ENCODE measurements around the gene GSKIP.
A peak's percentile ranks its signal among the peaks of the same experiment; 100 is the strongest.
"Not testable (repeated sequence)": the region's sequence is repeated elsewhere in the genome, so short reads cannot be mapped to it uniquely, and the experiment has no call there.

GSKIP gene, protein sequence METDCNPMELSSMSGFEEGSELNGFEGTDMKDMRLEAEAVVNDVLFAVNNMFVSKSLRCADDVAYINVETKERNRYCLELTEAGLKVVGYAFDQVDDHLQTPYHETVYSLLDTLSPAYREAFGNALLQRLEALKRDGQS

GRCh38 chr14:96362965-96363750, at the start of gene GSKIP, which contains the start of gene ATG2B:
Gene GSKIP, plus strand, starts transcription at chr14:96363526. Its CDS starts 18,722 bp downstream, at chr14:96382248.
Gene ATG2B, minus strand, starts transcription at chr14:96363341. Its CDS starts 365 bp downstream, at chr14:96362976.
- TF ChIP-seq POLR2A (IDR thresholded peaks at IDR 0.05; ENCODE audit: low read length), result peak; percentile 68
- no peak for TF ChIP-seq GATA1 (IDR thresholded peaks at IDR 0.05; ENCODE audit: low read depth, low read length)
- peak; percentile 96 to 99 for DNase-seq

DNA sequence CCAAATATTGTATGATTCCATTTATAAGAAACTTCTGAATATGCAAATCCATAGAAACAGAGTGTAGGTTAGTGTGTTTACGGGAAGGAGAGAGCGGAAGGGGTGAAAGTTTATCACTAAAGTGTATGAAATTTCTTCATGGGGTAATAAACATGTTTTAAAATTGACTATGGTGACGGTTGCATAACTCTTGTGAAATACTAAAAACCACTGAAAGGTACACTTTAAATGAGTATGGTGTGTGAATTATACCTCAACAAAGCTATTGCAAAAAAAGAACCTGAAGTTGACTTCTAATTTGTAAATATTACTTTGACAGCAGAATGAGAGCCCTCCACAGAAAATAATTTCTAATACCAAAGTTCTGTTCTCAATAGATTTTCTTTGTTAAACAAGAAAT, 47.2 kb upstream of the GSKIP start:
- no peak for DNase-seq
- TF ChIP-seq GATA1 (IDR thresholded peaks at IDR 0.05; ENCODE audit: low read depth, low read length) (no peak), POLR2A (IDR thresholded peaks at IDR 0.05; ENCODE audit: low read length) (no peak)

GRCh38 chr14:96318836-96319235, 44.5 kb upstream of the GSKIP start:
- DNase-seq, result no peak
- no peak for TF ChIP-seq GATA1 (IDR thresholded peaks at IDR 0.05; ENCODE audit: low read depth, low read length)
- no peak for TF ChIP-seq POLR2A (IDR thresholded peaks at IDR 0.05; ENCODE audit: low read length)

GRCh38 chr14:96320605-96321004, 42.7 kb upstream of the GSKIP start:
- no peak for TF ChIP-seq POLR2A (IDR thresholded peaks at IDR 0.05; ENCODE audit: low read length)
- no peak for TF ChIP-seq GATA1 (IDR thresholded peaks at IDR 0.05; ENCODE audit: low read depth, low read length)

DNA sequence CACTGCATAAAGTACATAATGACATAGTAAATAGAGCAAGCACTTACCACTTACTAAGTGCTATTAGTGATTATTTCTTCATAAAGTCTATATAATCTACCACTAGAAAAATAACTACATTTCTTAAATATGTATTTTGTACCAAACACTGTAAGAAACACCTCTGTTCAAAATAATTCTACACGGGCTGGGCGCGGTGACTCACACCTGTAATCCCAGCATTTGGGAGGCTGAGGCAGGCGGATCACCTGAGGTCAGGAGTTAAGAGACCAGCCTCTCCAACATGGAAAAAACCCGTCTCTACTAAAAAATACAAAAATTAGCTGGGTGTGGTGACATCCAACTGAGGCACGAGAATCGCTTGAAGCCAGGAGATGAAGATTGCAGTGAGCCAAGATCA, 39.1 kb upstream of the GSKIP start:
- TF ChIP-seq POLR2A (IDR thresholded peaks at IDR 0.05; ENCODE audit: low read length) (no peak), GATA1 (IDR thresholded peaks at IDR 0.05; ENCODE audit: low read depth, low read length) (no peak)
- DNase-seq, result no peak

More at GRCh38 chr14:96320605-96321004, 42.7 kb upstream of the GSKIP start:
- no peak for DNase-seq

- no peak for DNase-seq
- TF ChIP-seq POLR2A (IDR thresholded peaks at IDR 0.05; ENCODE audit: low read length) (no peak), GATA1 (IDR thresholded peaks at IDR 0.05; ENCODE audit: low read depth, low read length) (no peak)
These were observed 24.8 kb upstream of the GSKIP start for GRCh38 chr14:96338551-96338950.

GRCh38 chr14:96341323-96341722, 22.0 kb upstream of the GSKIP start:
- no peak for TF ChIP-seq GATA1 (IDR thresholded peaks at IDR 0.05; ENCODE audit: low read depth, low read length)
- TF ChIP-seq POLR2A (IDR thresholded peaks at IDR 0.05; ENCODE audit: low read length), result no peak
- no peak for DNase-seq

DNA sequence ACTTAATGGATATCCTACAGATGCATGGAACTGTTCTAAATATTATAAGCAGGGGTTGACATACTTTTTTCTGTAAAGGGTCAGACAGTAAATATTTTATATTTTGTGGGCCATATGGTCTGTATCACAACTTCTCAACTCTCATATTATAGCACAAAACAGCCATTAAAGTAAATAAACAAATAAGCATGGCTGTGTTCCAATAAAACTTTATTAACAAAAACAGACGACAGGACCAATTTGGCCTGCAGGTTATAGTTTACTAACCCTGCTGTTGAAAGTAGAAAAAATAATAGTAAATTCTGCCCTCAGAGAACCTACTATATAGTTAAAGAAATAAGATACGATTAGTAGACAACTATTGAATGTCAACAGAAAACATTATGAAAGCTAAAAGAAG, 17.7 kb upstream of the GSKIP start:
- no peak for TF ChIP-seq POLR2A (IDR thresholded peaks at IDR 0.05; ENCODE audit: low read length)
- no peak for DNase-seq

DNA sequence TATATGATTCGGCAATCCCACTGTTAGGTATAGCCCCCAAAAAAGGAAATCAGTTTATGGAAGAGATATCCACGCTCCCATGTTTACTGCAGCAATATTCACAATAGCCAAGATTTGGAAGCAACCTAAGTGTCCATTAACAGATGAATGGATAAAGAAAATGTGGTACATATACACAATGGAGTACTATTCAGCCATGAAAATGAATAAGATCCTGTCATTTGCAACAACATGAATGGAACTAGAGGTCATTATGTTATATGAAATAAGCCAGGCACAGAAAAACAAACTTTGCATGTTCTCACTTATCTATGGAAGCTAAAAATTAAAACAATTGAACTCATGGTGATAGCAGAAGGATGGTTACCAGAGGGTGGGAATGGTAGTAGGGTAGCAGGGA, 15.4 kb upstream of the GSKIP start:
- not testable (repeated sequence) for DNase-seq

DNA sequence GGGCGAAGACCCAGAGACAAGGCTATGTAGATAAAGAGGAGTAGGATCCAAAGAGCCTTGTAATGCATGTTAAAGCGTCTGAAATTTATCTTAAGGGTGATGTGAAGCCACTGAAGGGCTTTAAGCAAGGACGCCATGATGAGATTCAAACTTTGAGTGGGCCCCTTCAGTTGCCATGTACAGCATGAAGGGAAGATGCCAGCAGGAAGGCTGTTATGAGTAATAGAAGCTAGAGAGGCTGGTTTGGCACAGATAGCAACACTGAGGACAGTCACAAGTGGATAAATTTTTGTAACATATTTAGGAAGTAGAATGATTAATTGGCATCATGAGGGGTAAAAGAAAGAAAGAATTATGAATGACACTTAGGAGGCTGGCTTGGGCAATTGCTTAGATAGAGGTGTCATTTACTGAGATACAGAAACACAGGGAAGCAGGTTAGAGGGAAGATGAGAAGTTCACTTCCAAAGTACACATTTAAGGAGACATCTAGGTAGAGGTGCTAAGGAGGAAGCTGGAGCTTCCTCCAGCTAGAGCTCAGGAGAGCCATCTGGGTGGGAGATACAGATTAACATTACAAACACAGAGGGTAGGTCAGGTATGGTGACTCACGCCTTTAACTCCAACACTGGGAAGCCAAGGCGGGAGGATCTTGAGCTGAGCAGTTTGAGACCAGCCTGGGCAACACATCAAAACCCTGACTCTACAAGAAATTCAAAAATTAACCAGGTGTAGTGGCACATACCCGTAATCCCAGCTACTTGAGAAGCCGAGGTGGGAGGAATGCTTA, 13.8 kb upstream of the GSKIP start:
- no peak for TF ChIP-seq GATA1 (IDR thresholded peaks at IDR 0.05; ENCODE audit: low read depth, low read length)
- no peak for TF ChIP-seq POLR2A (IDR thresholded peaks at IDR 0.05; ENCODE audit: low read length)
- DNase-seq, result peak; percentile 9 to 13

GRCh38 chr14:96351986-96352385, 11.3 kb upstream of the GSKIP start:
- DNase-seq, result peak; percentile 8 to 39
- TF ChIP-seq GATA1 (IDR thresholded peaks at IDR 0.05; ENCODE audit: low read depth, low read length) (no peak), POLR2A (IDR thresholded peaks at IDR 0.05; ENCODE audit: low read length) (no peak)

GRCh38 chr14:96352708-96353107, 10.6 kb upstream of the GSKIP start:
- TF ChIP-seq POLR2A (IDR thresholded peaks at IDR 0.05; ENCODE audit: low read length) (no peak), GATA1 (IDR thresholded peaks at IDR 0.05; ENCODE audit: low read depth, low read length) (no peak)
- DNase-seq, result no peak

- TF ChIP-seq POLR2A (IDR thresholded peaks at IDR 0.05; ENCODE audit: low read length) (no peak), GATA1 (IDR thresholded peaks at IDR 0.05; ENCODE audit: low read depth, low read length) (no peak)
- no peak for DNase-seq
These were observed 9.1 kb upstream of the GSKIP start for GRCh38 chr14:96354246-96354645.

- TF ChIP-seq GATA1 (IDR thresholded peaks at IDR 0.05; ENCODE audit: low read depth, low read length) (no peak), POLR2A (IDR thresholded peaks at IDR 0.05; ENCODE audit: low read length) (no peak)
These were observed 6.1 kb upstream of the GSKIP start for GRCh38 chr14:96357216-96357615.

More at GRCh38 chr14:96357216-96357615, 6.1 kb upstream of the GSKIP start:
- DNase-seq, result peak in 1 of 2 experiments; percentile 23
